Breast epithelium (tissue), 4 donors: ENCODE measurements around the gene SHISA4. TPM values are rescaled to one million over a fixed set of nuclear protein-coding genes. Genes with fewer than 3 reads are reported as not detected.
A peak's percentile ranks its signal among the peaks of the same experiment; 100 is the strongest.
"Not testable (repeated sequence)": the region's sequence is repeated elsewhere in the genome, so short reads cannot be mapped to it uniquely, and the experiment has no call there.

Experiments
- DNase-seq, 2 donors: peaks; one replicate each; pipeline ENCODE4 v3.0.0-alpha.2; 2019; ENCODE audit warnings: low spot score in 2 of 2
- H3K27ac ChIP-seq, 2 donors: fragments of 200-600 bp; sonication (generic) in 1 of 2; one replicate each; pipeline ENCODE4 v1.5.1; 2016 to 2019; ENCODE audit warnings: mild to moderate bottlenecking in 1 of 2
- H3K27me3 ChIP-seq, 2 donors: fragments of 200-600 bp; sonication (generic) in 1 of 2; one replicate each; pipeline versions ENCODE4 v1.5.1 to v1.6.0; 2017 to 2019; ENCODE audit warnings: control low read depth in 1 of 2, mild to moderate bottlenecking in 1 of 2
- H3K36me3 ChIP-seq: fragments of 200-600 bp; one replicate; pipeline ENCODE4 v1.5.1; 2019
- H3K4me1 ChIP-seq, 2 donors: fragments of 200-600 bp; sonication (generic); one replicate each; pipeline ENCODE4 v1.5.1; 2016 to 2019; ENCODE audit warnings: control low read depth in 1 of 2
- H3K4me3 ChIP-seq, 3 donors: fragments of 200-600 bp; sonication (generic); 1 replicate in 2 of 3; 2 replicates in 1 of 3; pipeline ENCODE4 v1.5.1; 2016 to 2019; ENCODE audit warnings: mild to moderate bottlenecking in 3 of 3, moderate library complexity in 2 of 3
- H3K9me3 ChIP-seq, 2 donors: fragments of 200-600 bp; sonication (generic) in 1 of 2; one replicate each; pipeline ENCODE4 v1.5.1; 2016 to 2019; ENCODE audit warnings: control low read depth in 1 of 2
- CTCF ChIP-seq, 3 donors: fragments of 450-650 bp; IDR thresholded peaks; one replicate each; pipeline ENCODE4 v1.5.1; 2016 to 2017; ENCODE audit warnings: antibody characterized with exemption in 3 of 3, mild to moderate bottlenecking in 3 of 3, moderate library complexity in 3 of 3
- POLR2A ChIP-seq: fragments of 450-650 bp; IDR thresholded peaks from one replicate; pipeline ENCODE4 v1.6.1; 2016; ENCODE audit warnings: antibody characterized with exemption, mild to moderate bottlenecking, moderate library complexity
- POLR2AphosphoS5 ChIP-seq, 3 donors: sonication (generic); formaldehyde crosslinking; IDR thresholded peaks; one replicate each; pipeline ENCODE4 v1.6.1; 2017; ENCODE audit warnings: antibody characterized with exemption in 3 of 3
- intact Hi-C: fragments of 100-400 bp; cut with DNase I; formaldehyde crosslinking; loops from one replicate; pipeline ENCODE4 v1.15.1; 2023; ENCODE audit warnings: low total_unique reads
- total RNA-seq, 3 donors: library from RNA; depleted of rRNA; stranded (reverse); fragments of >200 nt; gene quantifications; one replicate each; pipeline ENCODE4 v1.1.0, GENCODE V29; 2016

The SHISA4 gene
- total RNA-seq, 3 donors from 2014 or later, result 15.7 to 21.9 (median 20.3) TPM

- intact Hi-C loops, result loop anchor here (5.0 kb wide), 1 partner anchor 72 kb away; no protein-coding TSS in a partner anchor
- no peaks in the 10 kb centered on the region for H3K27me3 ChIP-seq
- H3K36me3 ChIP-seq, result no peaks in the 10 kb centered on the region
- H3K27ac ChIP-seq, result peak overlapping the region; percentile 65 to 67
- no peak for DNase-seq
- TF ChIP-seq POLR2AphosphoS5 (IDR thresholded peaks at IDR 0.05), result no peak
- no peak for TF ChIP-seq POLR2A
- no peak for TF ChIP-seq CTCF (IDR thresholded peaks at IDR 0.05)
- peaks cover 0 to 6% of the 10 kb centered on the region in 2 donors for H3K4me1 ChIP-seq
- H3K4me3 ChIP-seq, result no peak overlapping the region
- no peaks in the 10 kb centered on the region for H3K9me3 ChIP-seq
Measured at GRCh38 chr1:201899683-201900429, 11.2 kb downstream of the SHISA4 start.

DNA sequence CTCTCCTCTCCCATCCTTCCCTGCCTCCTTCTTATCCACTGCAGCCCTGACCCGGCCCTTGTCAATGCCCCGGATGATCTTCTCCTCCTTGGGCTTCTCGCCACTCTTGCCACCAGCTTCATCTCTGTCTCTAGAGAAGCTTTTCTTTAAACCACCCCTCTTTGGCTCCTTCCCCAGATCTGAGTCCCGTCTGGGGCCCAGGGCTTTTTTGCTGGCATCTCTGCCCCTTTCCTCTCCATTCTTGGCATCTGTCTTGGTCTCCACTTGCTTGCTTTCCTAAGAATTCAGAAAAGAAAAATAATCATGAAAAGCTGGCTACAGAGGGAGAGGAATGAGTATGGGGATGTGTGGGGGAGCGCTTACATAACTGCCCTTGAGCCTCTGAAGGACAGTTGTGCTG lies 11.8 kb downstream of the SHISA4 start:
- H3K4me1 ChIP-seq, result peaks cover 0 to 12% of the 10 kb centered on the region in 2 donors
- no peak for DNase-seq

DNA sequence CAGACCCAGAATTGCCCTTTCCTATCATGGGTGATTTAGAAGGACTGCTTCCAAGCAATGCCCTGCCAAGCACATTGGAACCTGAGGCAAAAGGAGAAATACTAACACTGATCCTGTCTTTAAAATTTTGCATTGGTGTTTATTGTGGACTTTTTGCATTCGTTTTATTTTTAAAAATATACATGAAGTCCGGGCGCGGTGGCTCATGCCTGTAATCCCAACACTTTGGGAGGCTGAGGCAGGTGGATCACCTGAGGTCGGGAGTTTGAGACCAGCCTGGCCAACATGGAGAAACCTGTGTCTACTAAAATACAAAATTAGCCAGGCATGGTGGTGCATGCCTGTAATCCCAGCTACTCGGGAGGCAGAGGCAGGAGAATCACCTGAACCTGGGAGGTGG lies 12.3 kb downstream of the SHISA4 start:
- H3K9me3 ChIP-seq, DNase-seq, H3K4me3 ChIP-seq, H3K36me3 ChIP-seq, H3K27me3 ChIP-seq, intact Hi-C loops: not testable (repeated sequence)
- Histone ChIP-seq H3K4me1 (peaks cover 0 to 18% of the 10 kb centered on the region in 2 donors), H3K27ac (peak overlapping the region; percentile 65 to 67)

More for the DNA sequence above, 11.8 kb downstream of the SHISA4 start:
- Histone ChIP-seq H3K27ac (peak overlapping the region; percentile 65 to 67), H3K36me3 (no peaks in the 10 kb centered on the region), H3K27me3 (no peaks in the 10 kb centered on the region), H3K4me3 (no peak overlapping the region), H3K9me3 (no peaks in the 10 kb centered on the region)
- intact Hi-C loops, result no loop called here
- TF ChIP-seq CTCF (IDR thresholded peaks at IDR 0.05) (no peak), POLR2AphosphoS5 (IDR thresholded peaks at IDR 0.05) (no peak), POLR2A (no peak)

DNA sequence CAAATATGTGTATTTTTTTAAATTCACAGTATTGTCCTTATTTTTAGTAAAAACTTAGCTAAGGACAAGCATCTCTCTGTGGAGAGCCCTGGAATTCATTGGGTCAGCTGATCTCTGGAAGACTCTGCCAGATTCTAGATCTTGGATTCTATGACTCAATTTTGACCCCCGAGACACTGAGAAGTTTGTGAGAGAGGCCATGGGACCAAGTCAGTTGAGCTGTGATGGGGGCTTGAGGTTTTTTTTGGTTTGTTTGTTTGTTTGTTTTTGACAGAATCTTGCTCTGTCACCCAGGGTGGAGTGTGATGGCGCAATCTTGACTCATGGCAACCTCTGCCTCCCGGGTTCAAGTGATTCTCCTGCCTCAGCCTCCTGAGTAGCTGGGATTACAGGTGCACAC lies 13.5 kb downstream of the SHISA4 start:
- Histone ChIP-seq H3K4me3 (no peak overlapping the region), H3K4me1 (peaks cover 0 to 22% of the 10 kb centered on the region in 2 donors), H3K27me3 (no peaks in the 10 kb centered on the region), H3K36me3 (no peaks in the 10 kb centered on the region), H3K9me3 (no peaks in the 10 kb centered on the region), H3K27ac (peak overlapping the region; percentile 89 to 97)
- TF ChIP-seq POLR2A, result no peak
- no peak for TF ChIP-seq CTCF (IDR thresholded peaks at IDR 0.05)
- no peak for TF ChIP-seq POLR2AphosphoS5 (IDR thresholded peaks at IDR 0.05)
- intact Hi-C loops, result no loop called here
- no peak for DNase-seq

DNA sequence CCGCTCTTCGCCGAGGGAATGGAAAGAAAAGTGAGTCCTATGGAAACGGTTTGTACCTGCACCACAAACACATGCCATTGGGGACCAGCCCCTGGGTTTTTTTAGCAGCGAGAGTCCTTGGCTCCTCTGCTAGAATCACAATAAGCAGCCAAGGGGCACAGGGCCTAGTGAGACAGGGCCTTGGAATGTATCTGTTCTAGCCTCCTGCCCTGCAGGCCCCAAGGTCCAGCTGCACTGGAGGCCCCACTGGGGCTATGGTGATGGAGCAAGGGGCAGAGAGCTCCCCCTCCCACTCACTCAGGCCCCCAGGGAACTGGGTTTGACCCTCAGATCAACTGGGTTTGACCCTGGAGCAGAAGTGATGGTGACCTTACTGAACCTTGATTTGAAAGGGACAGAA lies 14.4 kb downstream of the SHISA4 start:
- TF ChIP-seq POLR2AphosphoS5 (IDR thresholded peaks at IDR 0.05), result peak; percentile 31 to 72 (median 64)
- no peak for TF ChIP-seq POLR2A

GRCh38 chr1:201904579-201904978 lies 15.9 kb downstream of the SHISA4 start:
- Histone ChIP-seq H3K4me1 (peaks cover 0 to 22% of the 10 kb centered on the region in 2 donors), H3K27me3 (no peaks in the 10 kb centered on the region), H3K36me3 (no peaks in the 10 kb centered on the region), H3K27ac (peak overlapping the region; percentile 89 to 97), H3K9me3 (no peaks in the 10 kb centered on the region), H3K4me3 (peak overlapping the region in 1 of 3 donors; percentile 10)
- intact Hi-C loops, result no loop called here
- peak in 2 of 3 donors; percentile 57 to 68 for TF ChIP-seq POLR2AphosphoS5 (IDR thresholded peaks at IDR 0.05)
- TF ChIP-seq POLR2A, result no peak
- DNase-seq, result peak in 1 of 2 donors; percentile 81

More for the DNA sequence above, 14.4 kb downstream of the SHISA4 start:
- H3K27ac ChIP-seq, result peak overlapping the region; percentile 89 to 97
- peaks cover 0 to 22% of the 10 kb centered on the region in 2 donors for H3K4me1 ChIP-seq
- H3K4me3 ChIP-seq, result no peak overlapping the region
- H3K9me3 ChIP-seq, result no peaks in the 10 kb centered on the region
- no peaks in the 10 kb centered on the region for H3K27me3 ChIP-seq
- H3K36me3 ChIP-seq, result no peaks in the 10 kb centered on the region
- DNase-seq, result peak in 1 of 2 donors; percentile 80
- intact Hi-C loops, result no loop called here
